HG03064 (cell line): ENCODE data around the gene PPL.
"Not testable (repeated sequence)": the region's sequence is repeated elsewhere in the genome, so short reads cannot be mapped to it uniquely, and the experiment has no call there.

Experiments
- ATAC-seq: cut with Tn5 transposase; IDR thresholded peaks from one replicate; pipeline ENCODE4 v1.9.1; 2021; ENCODE audit warnings: low read depth; ENCODE audit not compliant: unreplicated experiment

Gene PPL

DNA sequence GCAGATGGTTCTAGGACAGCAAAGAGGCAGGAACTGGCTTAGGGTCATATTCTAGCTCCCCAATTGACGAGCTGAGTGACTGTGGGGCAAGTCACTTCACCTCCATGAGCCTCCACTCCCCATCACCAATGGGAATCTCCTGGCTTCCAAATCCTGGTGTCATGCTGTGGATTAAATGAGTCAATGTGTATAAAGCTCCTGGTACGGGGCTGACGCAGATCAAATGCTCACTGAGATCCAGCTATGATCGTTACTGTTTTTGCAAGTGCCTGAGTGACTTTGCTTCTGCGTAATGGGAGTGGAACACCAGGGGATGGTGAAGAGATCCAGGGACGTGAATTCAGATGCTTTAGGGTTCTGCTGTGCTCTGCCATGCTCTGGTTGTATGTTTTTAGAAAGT, 23.6 kb upstream of the PPL start:
- ATAC-seq, result no peak

DNA sequence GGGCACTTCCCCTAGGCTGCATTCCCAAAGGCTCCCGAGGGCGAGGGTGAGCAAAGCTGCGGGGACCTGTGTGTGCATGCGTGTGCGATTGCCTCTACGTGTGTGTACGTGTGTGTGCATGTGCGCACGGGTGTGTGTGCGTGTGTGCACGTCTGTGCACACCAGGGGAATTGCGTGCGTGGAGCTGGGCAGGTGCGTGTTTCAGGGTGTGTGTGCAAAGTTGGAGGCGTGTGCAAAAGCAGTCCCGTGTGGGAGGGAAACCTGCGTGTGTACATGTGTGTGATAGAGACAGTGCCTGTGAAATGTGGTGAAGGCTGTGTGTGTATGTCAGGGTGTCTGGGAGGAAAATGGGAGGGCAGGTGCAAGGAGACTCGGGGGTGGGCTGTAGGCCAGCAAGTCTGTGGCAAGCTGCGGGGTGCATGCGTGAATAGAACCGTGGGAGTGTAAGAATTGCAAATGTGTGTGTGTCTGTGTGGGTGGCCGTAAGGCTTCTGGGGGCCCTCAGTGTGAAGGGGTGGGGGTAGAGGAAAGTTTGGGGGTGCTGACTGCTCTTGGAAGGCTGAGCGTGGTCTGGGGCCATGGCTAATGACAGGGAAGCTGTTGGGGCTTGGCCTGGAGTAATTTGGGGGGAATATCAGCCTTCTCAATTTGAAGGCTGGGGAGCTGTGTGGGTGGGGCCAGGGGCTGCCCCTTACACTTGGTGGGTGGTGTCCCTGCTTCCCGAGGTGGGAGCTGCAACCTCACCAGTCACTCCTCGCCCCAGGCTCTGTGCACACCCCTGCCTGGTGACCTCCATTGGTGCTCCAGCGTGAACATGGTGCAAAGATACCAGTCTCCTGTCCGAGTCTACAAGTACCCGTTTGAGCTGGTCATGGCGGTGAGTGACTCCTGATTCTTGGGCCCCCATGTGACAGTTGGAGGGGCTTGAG, 21.8 kb upstream of the PPL start:
- ATAC-seq, result no peak

DNA sequence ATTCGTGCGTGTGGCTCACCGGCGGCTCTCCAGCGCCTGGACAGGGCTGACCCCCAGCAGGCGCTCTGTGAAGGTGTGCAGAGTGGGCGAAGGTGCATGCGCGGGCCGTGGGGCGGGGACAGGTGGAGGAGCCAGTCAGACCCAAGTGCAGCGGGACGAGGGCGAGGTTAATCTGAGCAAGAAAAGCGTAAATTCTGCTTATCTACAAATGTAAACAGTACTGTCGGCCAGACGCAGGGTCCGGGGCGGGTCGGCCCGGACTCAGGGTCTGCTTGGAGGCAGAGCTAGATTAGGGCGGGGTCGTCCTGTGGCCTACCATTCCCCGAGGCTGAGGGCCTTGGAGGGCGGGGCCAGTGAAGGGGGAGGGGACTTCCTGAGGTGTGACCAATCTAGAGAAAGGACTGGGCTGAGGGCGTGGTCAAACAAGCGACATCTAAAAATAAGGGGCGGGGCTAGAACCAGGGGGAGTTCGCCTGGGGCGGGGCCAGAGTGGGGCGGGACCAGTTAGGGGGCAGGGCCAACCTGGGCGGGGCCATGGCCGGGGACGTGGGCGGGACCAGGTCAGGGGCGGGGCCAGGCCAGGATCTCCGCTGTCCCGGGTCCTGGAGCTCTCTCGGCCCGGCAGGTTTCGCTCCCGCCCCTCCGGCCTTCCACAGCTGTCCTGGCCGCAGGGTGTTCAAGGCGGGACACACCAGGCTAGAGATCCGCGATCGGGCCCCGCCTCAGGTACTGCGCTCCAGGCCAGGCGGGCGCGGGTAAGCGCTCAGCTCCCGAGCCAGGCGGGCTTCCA, 21.0 kb upstream of the PPL start, which contains the start of gene SEC14L5:
SEC14L5 (plus strand) TSS at position 611 of the 790 bp plus-strand sequence. CDS start 994 bp downstream, outside the sequence.
- ATAC-seq, result peak; percentile 65

DNA sequence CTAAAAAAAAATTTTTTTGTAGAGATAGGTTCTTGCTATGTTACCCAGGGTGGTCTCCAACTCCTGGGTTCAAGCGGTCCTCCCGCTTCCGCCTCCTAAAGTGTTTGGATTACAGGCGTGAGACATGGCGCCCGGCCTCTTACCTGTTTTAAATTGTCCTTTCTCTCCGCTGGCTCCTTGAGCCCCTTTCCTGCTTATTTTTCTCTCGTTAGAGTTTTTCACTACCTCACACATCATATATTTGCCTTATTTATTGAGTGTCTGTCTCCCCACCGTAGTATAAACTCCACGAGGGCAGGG, 20.4 kb upstream of the PPL start:
- no peak for ATAC-seq

DNA sequence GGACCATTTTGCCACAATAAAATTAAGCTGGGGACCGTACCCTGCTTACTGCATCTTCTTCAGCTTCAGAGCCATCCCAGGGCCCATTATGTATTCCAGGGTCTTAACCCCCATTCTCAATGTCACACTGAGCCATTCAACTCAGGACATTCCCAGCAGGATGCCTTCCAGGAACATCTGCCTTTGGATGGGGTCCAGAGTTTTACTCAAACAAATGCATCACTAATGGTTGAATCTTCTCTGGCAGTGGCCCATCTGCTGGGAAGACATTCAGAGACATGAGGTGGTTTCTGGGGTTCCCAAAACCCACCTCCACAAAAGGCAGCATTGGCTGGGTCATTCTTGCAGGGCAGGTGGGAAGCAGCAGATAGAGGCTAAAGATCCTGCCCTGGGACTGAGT, 17.8 kb upstream of the PPL start:
- no peak for ATAC-seq

DNA sequence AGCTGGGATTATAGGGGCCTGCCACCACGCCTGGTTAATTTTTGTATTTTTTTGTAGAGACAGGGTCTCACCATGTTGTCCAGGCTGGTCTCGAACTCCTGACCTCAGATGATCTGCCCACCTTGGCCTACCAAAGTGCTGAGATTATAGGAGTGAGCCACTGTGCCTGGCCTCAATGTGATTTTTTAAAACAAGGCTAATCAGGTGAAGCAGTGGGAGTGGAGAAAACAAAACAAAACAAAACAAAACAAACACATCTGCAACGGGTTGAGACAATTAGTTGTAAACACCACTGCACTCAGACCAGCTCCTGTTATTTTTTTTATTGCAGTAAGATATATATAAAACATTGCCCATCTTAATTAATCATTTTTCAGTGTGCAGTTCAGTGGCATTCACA, 14.6 kb upstream of the PPL start:
- ATAC-seq, result not testable (repeated sequence)

DNA sequence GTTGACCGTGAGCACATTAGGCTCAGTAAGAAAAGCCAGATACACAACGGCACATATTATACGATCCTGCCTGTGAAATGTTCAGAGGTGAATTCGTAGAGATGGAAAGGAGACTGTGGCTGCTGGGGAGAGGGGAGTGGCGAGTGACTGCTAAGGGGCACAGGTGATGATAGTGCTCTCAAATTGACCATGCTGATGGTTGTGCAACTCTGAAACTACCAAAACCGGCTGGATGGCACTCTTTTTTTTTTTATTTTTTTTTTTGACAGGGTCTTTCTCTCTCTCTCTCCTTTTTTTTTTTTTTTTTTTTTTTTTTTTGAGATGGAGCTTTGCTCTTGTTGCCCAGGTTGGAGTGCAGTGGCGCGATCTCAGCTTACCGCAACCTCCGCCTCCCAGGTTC, 13.0 kb upstream of the PPL start:
- ATAC-seq, result no peak

DNA sequence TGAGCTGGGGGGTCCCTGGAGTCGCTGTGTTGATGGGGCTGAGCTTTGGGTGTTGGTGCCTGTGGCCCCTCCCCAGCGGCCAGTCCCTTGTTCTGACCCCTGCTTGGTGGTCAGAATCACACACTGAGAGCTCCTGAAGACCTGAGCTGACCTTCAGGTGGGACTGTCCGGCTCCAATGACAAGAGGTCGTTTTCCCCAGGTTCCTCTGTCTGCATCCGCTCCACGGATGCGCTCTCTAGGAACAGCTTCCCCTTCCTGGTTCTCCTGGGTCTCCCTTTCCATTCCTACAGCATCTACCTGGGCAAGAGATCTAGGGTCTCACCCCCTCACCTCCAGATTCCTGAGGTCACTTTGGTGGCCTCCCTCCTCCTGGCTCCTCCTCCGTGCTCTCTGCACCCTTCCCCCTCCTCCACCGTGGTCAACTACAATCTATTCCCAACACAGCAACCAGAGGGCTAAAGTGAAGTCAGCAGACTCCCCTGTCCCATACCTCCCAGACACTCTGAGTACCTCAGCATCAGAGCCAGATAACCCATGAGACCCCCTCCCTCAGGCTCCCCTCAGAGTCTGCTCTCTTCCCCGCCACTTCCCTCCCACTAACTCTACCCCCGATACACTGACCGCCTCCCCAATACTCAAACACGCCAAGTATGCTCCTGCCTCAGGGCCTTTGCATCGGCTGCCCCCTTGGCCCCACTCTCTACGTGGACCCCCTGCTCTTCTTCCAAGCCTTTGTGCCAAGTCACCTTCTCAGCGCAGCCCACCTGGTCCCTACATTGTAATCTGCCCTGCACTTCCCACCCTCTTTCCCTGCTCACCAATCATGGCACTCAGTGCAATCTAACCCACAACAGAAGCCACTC, 12.2 kb upstream of the PPL start:
- ATAC-seq, result no peak

DNA sequence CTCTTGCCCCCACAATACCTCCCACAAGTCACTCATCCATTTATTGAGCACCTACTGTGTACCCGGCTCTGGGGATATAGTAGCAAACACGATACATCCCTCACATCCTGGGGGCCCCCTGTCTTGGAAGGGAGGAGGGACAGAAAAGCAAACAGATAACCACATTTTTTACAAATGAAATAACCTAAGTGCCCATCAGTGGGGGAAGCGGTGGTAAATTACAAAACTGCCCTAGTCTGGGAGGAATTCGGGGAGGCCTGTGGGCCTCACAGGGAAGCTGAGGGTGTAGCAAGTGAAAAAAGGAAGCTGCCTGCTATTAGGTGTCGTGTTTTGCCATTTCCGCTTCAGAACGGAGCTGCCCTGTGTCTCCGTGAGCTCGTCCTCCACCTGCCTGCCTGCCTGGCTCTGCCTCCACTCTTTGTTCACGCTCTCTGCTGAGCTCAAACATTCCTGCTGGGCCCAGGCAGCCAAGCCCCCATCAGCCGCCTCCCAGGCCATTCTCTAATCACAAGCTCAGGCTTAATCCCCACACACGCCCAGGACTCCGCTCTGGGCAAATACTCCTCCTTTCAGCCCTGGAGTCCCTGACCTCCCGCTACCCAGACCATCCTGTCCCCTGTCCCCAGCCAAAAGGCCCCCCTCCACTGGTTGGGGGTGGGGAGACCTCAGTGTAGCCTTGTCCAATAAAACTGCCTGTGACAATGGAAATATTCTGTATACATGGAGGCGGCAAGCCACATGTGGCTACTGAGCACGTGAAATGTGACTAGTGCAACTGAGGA, 11.0 kb upstream of the PPL start:
- no peak for ATAC-seq

DNA sequence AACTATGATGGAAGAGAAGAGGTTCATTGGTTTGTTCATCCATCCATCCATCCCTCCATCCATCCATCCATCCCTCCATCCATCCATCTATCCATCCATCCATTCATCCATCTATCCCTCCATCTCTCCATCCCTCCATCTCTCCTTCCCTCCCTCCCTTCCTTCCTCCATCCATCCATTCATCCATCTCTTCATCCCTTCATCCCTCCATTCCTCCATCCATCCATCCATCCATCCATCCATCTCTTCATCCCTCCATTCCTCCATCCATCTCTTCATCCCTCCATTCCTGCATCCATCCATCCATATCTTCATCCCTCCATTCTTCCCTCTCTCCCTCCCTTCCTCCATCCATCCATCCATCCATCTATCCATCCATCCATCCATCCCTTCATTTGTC, 10.0 kb upstream of the PPL start:
- no peak for ATAC-seq

DNA sequence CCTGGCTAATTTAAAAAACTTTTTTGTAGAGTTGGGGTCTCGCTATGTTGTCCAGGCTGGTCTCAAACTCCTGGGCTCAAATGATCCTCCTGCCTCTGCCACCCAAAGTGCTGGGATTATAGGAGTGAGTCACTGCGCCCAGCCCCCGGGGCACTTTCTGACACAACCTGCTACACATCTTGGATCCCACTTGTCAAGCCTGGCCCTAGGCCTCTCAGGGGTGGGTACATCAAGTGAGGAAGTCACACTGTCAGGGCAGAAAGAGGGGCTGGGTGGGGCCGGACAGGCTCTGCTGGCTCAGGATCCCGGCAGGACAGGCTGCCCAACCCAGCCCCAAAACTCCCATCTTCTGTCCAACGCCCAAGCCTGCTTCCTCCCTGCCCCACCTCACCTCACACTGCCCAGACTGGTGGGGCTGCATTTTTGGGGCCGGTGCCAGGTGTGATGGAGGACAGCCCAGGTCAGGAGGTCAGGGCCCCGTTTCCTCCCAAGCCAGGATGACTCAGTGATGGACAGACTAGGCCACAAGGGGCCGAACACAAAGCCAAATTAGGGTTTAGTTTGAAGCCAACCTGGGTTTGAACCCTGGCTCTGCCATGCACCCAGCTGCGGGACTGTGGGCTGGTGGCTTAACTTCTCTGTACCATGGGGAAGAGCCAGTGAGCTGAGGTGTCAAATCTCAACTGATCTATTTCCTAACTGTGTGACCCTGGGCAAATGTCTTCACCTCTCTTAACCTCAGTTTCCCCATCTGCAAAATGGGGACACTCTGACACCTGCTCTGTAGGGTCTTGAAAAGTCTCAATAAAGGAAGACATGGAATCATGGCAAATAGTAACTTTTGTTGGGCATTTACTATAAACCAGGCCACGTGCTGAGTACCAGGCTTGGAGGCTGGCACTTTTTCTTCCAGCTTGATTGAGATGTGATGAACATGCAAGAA, 8.9 kb upstream of the PPL start:
- no peak for ATAC-seq

DNA sequence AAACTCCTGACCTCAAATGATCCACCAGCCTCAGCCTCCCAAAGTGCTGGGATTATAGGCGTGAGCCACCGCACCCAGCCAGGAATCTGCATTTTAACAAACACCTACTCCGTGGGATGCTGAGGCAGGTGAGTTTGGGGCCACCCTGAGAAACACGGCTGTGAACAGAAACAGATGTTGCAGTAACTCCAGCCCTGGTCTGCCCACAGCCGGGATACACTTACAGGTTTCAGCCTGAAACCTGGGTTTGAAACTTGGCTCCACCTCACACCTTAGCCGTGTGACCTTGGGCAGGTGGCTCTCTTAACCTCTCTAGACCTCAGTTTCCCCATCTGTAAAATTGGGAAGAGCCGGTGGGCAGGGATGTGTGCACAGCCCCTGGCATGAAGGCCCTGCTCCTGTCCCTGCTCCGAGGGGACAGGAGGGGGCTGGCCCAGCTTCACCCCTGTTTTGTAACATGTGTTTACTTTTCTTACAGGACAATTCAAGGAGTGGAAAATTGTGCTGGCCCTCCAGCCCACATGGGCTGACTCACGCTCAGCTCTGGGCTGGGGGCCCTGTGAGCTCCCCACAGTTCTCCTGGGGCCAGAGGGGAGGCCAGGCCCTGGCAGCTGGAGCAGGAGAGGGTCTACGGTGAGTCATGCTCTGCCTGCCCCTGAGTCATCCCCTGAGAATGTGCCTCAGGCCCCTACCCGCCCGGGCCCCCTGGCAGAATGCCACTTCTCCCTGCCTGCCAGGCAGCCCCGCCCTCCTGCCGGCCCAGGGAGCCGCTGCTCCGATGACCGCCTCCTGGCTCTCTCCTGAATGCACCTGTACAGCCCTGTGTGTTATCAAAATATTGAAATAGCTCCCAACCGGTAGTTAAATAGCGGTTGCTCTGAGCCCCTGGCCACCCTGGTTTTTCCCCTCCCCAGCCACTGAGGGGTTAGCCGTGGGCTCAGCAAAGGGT, 7.7 kb upstream of the PPL start:
- ATAC-seq, result no peak

DNA sequence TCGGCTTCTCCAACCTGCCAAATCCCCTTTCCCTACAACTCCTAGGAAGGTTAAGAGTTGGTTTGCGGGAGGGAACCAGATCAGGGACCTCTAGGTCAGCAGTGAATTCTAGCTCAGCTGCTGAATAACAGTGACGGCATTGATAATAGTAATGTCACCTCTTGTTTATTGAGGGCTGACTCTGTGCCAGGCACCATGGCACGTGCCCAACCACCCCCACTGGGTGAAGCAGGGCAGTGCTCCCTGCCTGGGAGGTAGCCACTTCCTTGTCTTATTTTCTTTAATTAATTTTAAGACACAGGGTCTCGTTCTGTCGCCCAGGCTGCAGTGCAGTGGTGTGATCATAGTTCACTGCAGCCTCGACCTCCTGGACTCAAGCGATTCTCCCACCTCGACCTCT, 5.5 kb upstream of the PPL start:
- no peak for ATAC-seq

DNA sequence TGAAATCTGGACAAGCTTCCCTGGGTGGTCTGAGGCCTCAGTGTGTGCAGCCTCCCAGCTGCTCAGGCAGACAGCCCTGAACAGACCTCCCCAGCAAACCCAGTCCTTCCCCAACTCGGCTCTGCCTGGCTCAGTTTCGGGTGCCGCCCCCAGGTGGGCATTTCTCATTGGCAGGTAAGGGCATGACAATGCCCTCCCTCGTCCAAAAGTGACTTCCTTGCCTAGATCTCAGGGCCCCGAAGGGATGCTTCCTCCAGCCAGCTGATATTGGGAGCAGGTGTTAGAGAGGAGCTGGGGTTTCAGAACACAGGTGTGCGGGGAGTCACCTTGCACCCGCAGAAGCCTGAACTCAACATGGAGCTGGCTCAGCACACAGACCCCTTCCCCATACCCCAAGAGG, 3.8 kb upstream of the PPL start:
- no peak for ATAC-seq

DNA sequence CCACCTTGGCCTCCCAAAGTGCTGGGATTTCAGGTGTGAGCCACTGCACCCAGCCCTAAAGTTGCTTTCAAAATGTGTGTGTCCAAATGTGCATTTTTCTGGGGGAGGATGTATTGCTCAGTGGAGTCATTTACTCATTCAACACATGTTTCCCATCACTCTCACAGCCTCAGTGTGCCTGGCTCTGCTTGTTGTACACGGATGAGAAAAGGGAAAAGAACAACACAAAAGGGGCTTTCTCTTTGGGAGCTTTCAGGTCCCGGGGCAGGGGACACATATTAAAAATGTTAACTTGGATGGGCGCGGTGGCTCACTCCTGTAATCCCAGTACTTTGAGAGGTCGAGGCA, 1.7 kb upstream of the PPL start:
- ATAC-seq, result no peak

DNA sequence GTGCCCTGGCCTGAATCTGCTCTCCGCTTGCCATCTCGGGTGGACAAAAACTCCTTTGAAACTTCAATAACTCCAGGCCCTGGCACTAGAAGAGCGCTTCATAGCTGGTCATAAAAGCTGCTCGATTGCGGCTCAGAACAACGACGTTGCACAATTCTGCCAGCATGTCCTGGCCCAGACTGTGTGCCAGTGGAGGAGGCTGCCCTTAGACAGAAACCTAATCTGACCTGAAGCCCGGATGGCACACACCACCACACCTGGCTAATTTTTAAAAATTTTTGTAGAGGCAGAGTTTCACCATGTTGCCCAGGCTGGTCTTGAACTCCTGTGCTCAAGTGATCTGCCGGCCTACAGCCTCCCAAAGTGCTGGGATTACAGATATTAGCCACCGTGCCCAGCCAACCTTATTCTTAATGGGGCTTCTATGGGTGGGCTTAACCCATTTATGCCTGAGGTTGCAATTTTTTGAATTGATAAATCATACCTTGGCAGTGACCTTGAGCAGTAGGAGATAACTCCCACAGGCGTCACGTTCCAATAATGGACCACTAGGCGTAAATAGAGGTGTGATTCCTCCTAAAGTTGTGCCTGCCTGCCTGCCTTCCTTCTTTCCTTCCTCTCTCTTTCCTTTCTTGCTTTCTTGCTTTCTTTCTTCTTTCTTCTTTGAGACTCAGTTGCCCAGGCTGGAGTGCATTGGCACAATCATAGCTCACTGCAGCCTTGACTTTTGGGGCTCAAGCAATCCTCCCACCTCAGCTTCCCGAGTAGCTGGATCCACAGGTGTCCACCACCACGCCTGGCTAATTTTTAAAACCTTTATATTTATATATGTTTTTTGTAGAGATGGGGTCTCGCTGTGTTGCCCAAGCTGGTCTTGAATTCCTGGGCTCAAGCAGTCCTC, 1.1 kb upstream of the PPL start:
- ATAC-seq, result no peak
